HepG2 (cell line): ENCODE results near the gene VTN. TPM values are rescaled to one million over a fixed set of nuclear protein-coding genes. Genes with fewer than 3 reads are reported as not detected.

ENCODE experiments used
- ADNP ChIP-seq: sonication (generic); formaldehyde crosslinking; IDR thresholded peaks from 2 replicates; pipeline ENCODE4 v1.4.0; 2020; ENCODE audit warnings: missing genetic modification reagents
- ARID2 ChIP-seq: sonication (generic); formaldehyde crosslinking; IDR thresholded peaks from 2 replicates; pipeline ENCODE4 v1.8.1; 2022; ENCODE audit warnings: mild to moderate bottlenecking, missing genetic modification reagents, borderline replicate concordance
- ASH2L ChIP-seq: fragments of 300-600, 200-600 bp; sonication (generic); IDR thresholded peaks from 2 replicates; pipeline ENCODE4 v1.7.0; 2017; ENCODE audit warnings: low read depth, mild to moderate bottlenecking, moderate library complexity, mixed read lengths, low read length; ENCODE audit not compliant: insufficient read length
- ATF3 ChIP-seq: sonication (generic); formaldehyde crosslinking; IDR thresholded peaks from 2 replicates; pipeline ENCODE4 v1.4.0; 2020; ENCODE audit warnings: missing genetic modification reagents
- HCFC1 ChIP-seq: fragments of 150-350 bp; IDR thresholded peaks from 2 replicates; pipeline ENCODE4 v1.6.1; 2014; ENCODE audit warnings: low read depth, low read length
- IKZF5 ChIP-seq: IDR thresholded peaks from 2 replicates; pipeline ENCODE4 v1.6.1; 2018; ENCODE audit warnings: missing genetic modification reagents, mild to moderate bottlenecking, missing compliant biosample characterization
- KAT2B ChIP-seq: fragments of 150-350 bp; IDR thresholded peaks from 2 replicates; pipeline ENCODE4 v1.6.1; 2014; ENCODE audit warnings: low read depth, low read length, borderline replicate concordance
- NR2C2 ChIP-seq: sonication (generic); formaldehyde crosslinking; IDR thresholded peaks from 2 replicates; pipeline ENCODE4 v1.4.0; 2020; ENCODE audit warnings: missing genetic modification reagents, mild to moderate bottlenecking, moderate library complexity, borderline replicate concordance
- POGZ ChIP-seq: sonication (generic); formaldehyde crosslinking; IDR thresholded peaks from 2 replicates; pipeline ENCODE4 v1.4.0; 2020; ENCODE audit warnings: mild to moderate bottlenecking, missing genetic modification reagents
- REPIN1 ChIP-seq: sonication (generic); formaldehyde crosslinking; IDR thresholded peaks from 2 replicates; pipeline ENCODE4 v1.8.0; 2022; ENCODE audit warnings: missing genetic modification reagents, low read depth, mild to moderate bottlenecking, borderline replicate concordance
- ZNF18 ChIP-seq: sonication (generic); formaldehyde crosslinking; IDR thresholded peaks from 2 replicates; pipeline ENCODE4 v1.8.0; 2022; ENCODE audit warnings: mild to moderate bottlenecking, missing genetic modification reagents; ENCODE audit not compliant: insufficient replicate concordance
- ZNF180 ChIP-seq: sonication (generic); formaldehyde crosslinking; IDR thresholded peaks from 2 replicates; pipeline ENCODE4 v1.4.0; 2020; ENCODE audit warnings: low read depth, missing genetic modification reagents, borderline replicate concordance
- ZNF318 ChIP-seq: sonication (generic); formaldehyde crosslinking; IDR thresholded peaks from 2 replicates; pipeline ENCODE4 v1.4.0; 2020; ENCODE audit warnings: mild to moderate bottlenecking, missing genetic modification reagents
- ZNF350 ChIP-seq: sonication (generic); formaldehyde crosslinking; IDR thresholded peaks from 2 replicates; pipeline ENCODE4 v1.4.0; 2020; ENCODE audit warnings: mild to moderate bottlenecking, low read depth, missing genetic modification reagents, borderline replicate concordance
- ZNF354B ChIP-seq: sonication (generic); formaldehyde crosslinking; IDR thresholded peaks from 2 replicates; pipeline ENCODE4 v1.8.0; 2022; ENCODE audit warnings: mild to moderate bottlenecking, missing genetic modification reagents
- ZNF556 ChIP-seq: sonication (generic); formaldehyde crosslinking; IDR thresholded peaks from 2 replicates; pipeline ENCODE4 v1.4.0; 2020; ENCODE audit warnings: mild to moderate bottlenecking, missing genetic modification reagents, borderline replicate concordance
- ZSCAN21 ChIP-seq: sonication (generic); formaldehyde crosslinking; IDR thresholded peaks from 2 replicates; pipeline ENCODE4 v1.8.0; 2022; ENCODE audit warnings: mild to moderate bottlenecking, missing genetic modification reagents, moderate library complexity, borderline replicate concordance
- polyA plus RNA-seq, 8 experiments: library from polyadenylated mRNA; depleted of rRNA in 3 of 8; stranded (reverse) in 7 of 8; unstranded in 1 of 8; fragments of >200 nt; fragmentation: Illumina TruSeq in 4 of 8; extraction: Trizol in 4 of 8; gene quantifications; 2 replicates each; pipeline versions ENCODE4 v1.2.1 to v1.2.3, GENCODE V29; 2011 to 2016; ENCODE audit warnings: low read depth in 4 of 8, missing spikeins in 1 of 8, mixed read lengths in 1 of 8; ENCODE audit not compliant: insufficient read depth in 1 of 8
- total RNA-seq, 5 experiments: library from RNA; depleted of rRNA; stranded (reverse); fragments of >200 nt; fragmentation: Illumina TruSeq; extraction: Trizol; gene quantifications; 2 replicates each; pipeline ENCODE4 v1.2.3, GENCODE V29; 2016; ENCODE audit warnings: low read depth in 1 of 5

VTN gene
- total and polyA plus RNA-seq, 2 of the 13 experiments (the other 11 are each of a cell fraction or from before 2014, with no cell fraction given) = 108 to 131 TPM

GRCh38 chr17:28335201-28335958 is 34.7 kb downstream of the VTN start, which contains the start of the genes IFT20 and TNFAIP1 (continued):
- TF ChIP-seq IKZF5 (CRISPR knock-in tag) (peak; percentile 77), ZSCAN21 (CRISPR knock-in tag) (no peak; the same call in 1 of the 2 replicates), ZNF318 (CRISPR knock-in tag) (no peak), ATF3 (peak; percentile 85), REPIN1 (CRISPR knock-in tag) (peak; percentile 72; the same call in 1 of the 2 replicates), ARID2 (CRISPR knock-in tag) (no peak; the same call in 1 of the 2 replicates), ZNF180 (CRISPR knock-in tag) (no peak), ZNF350 (CRISPR knock-in tag) (peak; percentile 96; the same call in 1 of the 2 replicates), HCFC1 (peak; percentile 97), KAT2B (no peak), ZNF354B (CRISPR knock-in tag) (no peak), POGZ (CRISPR knock-in tag) (peak; percentile 70), ADNP (CRISPR knock-in tag) (no peak), ZNF18 (CRISPR knock-in tag) (no peak), NR2C2 (CRISPR knock-in tag) (peak; percentile 100), ASH2L (peak; percentile 68), ZNF556 (CRISPR knock-in tag) (peak; percentile 81; the same call in 1 of the 2 replicates)
